ENCODE measurements around the gene VPS54. TPM values are rescaled to one million over a fixed set of nuclear protein-coding genes. Genes with fewer than 3 reads are reported as not detected.

Gene VPS54
- polyA plus RNA-seq, 1 of the 3 experiments (the other 2 are of a cell fraction): 5.3 TPM

- H4K20me1 ChIP-seq (ENCODE audit: insufficient read depth): no peaks in the 10 kb centered on the region
- no peaks in the 10 kb centered on the region for H3K27me3 ChIP-seq (ENCODE audit: insufficient read depth)
- no peaks in the 10 kb centered on the region for H3K9me2 ChIP-seq
- no peak overlapping the region for H3K9ac ChIP-seq
- no peak overlapping the region for H3K27ac ChIP-seq (ENCODE audit: low read depth in 2 of 2, low read length in 1 of 2)
- H3K36me3 ChIP-seq (replicated peaks in 1 of 2; ENCODE audit: control insufficient read depth in 1 of 2, insufficient read depth in 2 of 2, low read length in 1 of 2): peaks cover 3 to 6% of the 10 kb centered on the region in 2 experiments
- H2AFZ ChIP-seq (ENCODE audit: low read depth): no peak overlapping the region
- no peaks in the 10 kb centered on the region; the same call in 1 of the 2 replicates for H3K79me2 ChIP-seq (ENCODE audit: insufficient read depth)
- 85% methylated on average over 2 of the region's 7 CpGs for WGBS (ENCODE audit: low lambda C conversion rate)
- H3K4me3 ChIP-seq (ENCODE audit: low read depth in 2 of 2, low read length in 1 of 2): no peak overlapping the region
- no peaks in the 10 kb centered on the region for H3K9me3 ChIP-seq
- ChIA-PET POLR2A (no interaction called here), CTCF (interaction anchor here (1.4 kb wide), 1 partner anchor 9 kb away, joined by 3 read pairs; no protein-coding TSS in a partner anchor)
- H3K4me2 ChIP-seq: no peak overlapping the region
- H3F3A ChIP-seq (replicated peaks; ENCODE audit: insufficient read depth): peaks cover 3% of the 10 kb centered on the region
- no peaks in the 10 kb centered on the region for H3K4me1 ChIP-seq (ENCODE audit: control insufficient read depth in 1 of 2, insufficient read depth in 2 of 2, low read depth in 1 of 2, low read length in 1 of 2)
- no peak for DNase-seq
- TF ChIP-seq TAF1 (IDR thresholded peaks at IDR 0.05; ENCODE audit: borderline replicate concordance, low read depth, low read length) (no peak), MAX (IDR thresholded peaks at IDR 0.05; ENCODE audit: low read depth) (no peak), CHD2 (IDR thresholded peaks at IDR 0.05; ENCODE audit: low read length, partially characterized antibody) (no peak), FOSL2 (IDR thresholded peaks at IDR 0.05; ENCODE audit: borderline replicate concordance, low read depth) (no peak)
These were observed 92.4 kb downstream of the VPS54 start for GRCh38 chr2:63926815-63927214.

GRCh38 chr2:63914311-63914710 is 104.9 kb downstream of the VPS54 start:
- H3K9me2 ChIP-seq: no peaks in the 10 kb centered on the region
- no peaks in the 10 kb centered on the region for H3K79me2 ChIP-seq (ENCODE audit: insufficient read depth)
- H3K27me3 ChIP-seq (ENCODE audit: insufficient read depth): no peaks in the 10 kb centered on the region
- WGBS (ENCODE audit: low lambda C conversion rate): 93% methylated on average over 1 of the region's 1 CpG
- no peak overlapping the region for H3K9ac ChIP-seq
- H3K4me3 ChIP-seq (ENCODE audit: low read depth in 2 of 2, low read length in 1 of 2): no peak overlapping the region
- ChIA-PET POLR2A (no interaction called here), CTCF (interaction anchor here (1.1 kb wide), 1 partner anchor 23 kb away, joined by 3 read pairs; no protein-coding TSS in a partner anchor)
- no peaks in the 10 kb centered on the region for H3K4me1 ChIP-seq (ENCODE audit: control insufficient read depth in 1 of 2, insufficient read depth in 2 of 2, low read depth in 1 of 2, low read length in 1 of 2)
- no peak overlapping the region for H3K27ac ChIP-seq (ENCODE audit: low read depth in 2 of 2, low read length in 1 of 2)
- no peak overlapping the region for H2AFZ ChIP-seq (ENCODE audit: low read depth)
- no peaks in the 10 kb centered on the region for H3F3A ChIP-seq (replicated peaks; ENCODE audit: insufficient read depth)
- DNase-seq: no peak
- H3K4me2 ChIP-seq: no peak overlapping the region
- no peaks in the 10 kb centered on the region for H3K9me3 ChIP-seq
- no peaks in the 10 kb centered on the region for H4K20me1 ChIP-seq (ENCODE audit: insufficient read depth)
- peaks cover 64 to 80% of the 10 kb centered on the region in 2 experiments for H3K36me3 ChIP-seq (replicated peaks in 1 of 2; ENCODE audit: control insufficient read depth in 1 of 2, insufficient read depth in 2 of 2, low read length in 1 of 2)
- TF ChIP-seq POLR2AphosphoS5 (IDR thresholded peaks at IDR 0.05; ENCODE audit: low read depth, low read length) (no peak), TEAD4 (IDR thresholded peaks at IDR 0.05; ENCODE audit: borderline replicate concordance, insufficient read depth) (no peak), RFX5 (IDR thresholded peaks at IDR 0.05; ENCODE audit: low read length) (no peak), SIN3A (IDR thresholded peaks at IDR 0.05; ENCODE audit: borderline replicate concordance, low read depth, low read length) (no peak)

- Histone ChIP-seq H3K9me2 (no peaks in the 10 kb centered on the region), H3K4me1 (ENCODE audit: control insufficient read depth in 1 of 2, insufficient read depth in 2 of 2, low read depth in 1 of 2, low read length in 1 of 2) (no peaks in the 10 kb centered on the region), H4K20me1 (ENCODE audit: insufficient read depth) (no peaks in the 10 kb centered on the region), H3K4me2 (no peak overlapping the region), H3F3A (replicated peaks; ENCODE audit: insufficient read depth) (peaks cover 17% of the 10 kb centered on the region), H3K9ac (no peak overlapping the region), H3K27me3 (ENCODE audit: insufficient read depth) (no peaks in the 10 kb centered on the region), H3K9me3 (peaks cover 24% of the 10 kb centered on the region), H3K36me3 (replicated peaks in 1 of 2; ENCODE audit: control insufficient read depth in 1 of 2, insufficient read depth in 2 of 2, low read length in 1 of 2) (peaks cover 35 to 93% of the 10 kb centered on the region in 2 experiments), H2AFZ (ENCODE audit: low read depth) (no peak overlapping the region), H3K79me2 (ENCODE audit: insufficient read depth) (0 out of 2 replicates have a peak, but pooled peaks cover 3% of the 10 kb centered on the region), H3K4me3 (ENCODE audit: low read depth in 2 of 2, low read length in 1 of 2) (no peak overlapping the region), H3K27ac (ENCODE audit: low read depth in 2 of 2, low read length in 1 of 2) (no peak overlapping the region)
- DNase-seq: no peak
- ChIA-PET POLR2A (no interaction called here), CTCF (no interaction called here)
- WGBS (ENCODE audit: low lambda C conversion rate): 94% methylated on average over 2 of the region's 2 CpGs
- TF ChIP-seq TAF1 (IDR thresholded peaks at IDR 0.05; ENCODE audit: borderline replicate concordance, low read depth, low read length) (no peak), IRF3 (IDR thresholded peaks at IDR 0.05; ENCODE audit: low read depth, low read length) (no peak), PBX3 (IDR thresholded peaks at IDR 0.05) (no peak), ELF1 (IDR thresholded peaks at IDR 0.05) (no peak), POLR2AphosphoS5 (IDR thresholded peaks at IDR 0.05; ENCODE audit: low read depth, low read length) (no peak), FOXJ3 (CRISPR knock-in tag; IDR thresholded peaks at IDR 0.05) (no peak), RAD21 (IDR thresholded peaks at IDR 0.05; ENCODE audit: low read length) (no peak), USF2 (IDR thresholded peaks at IDR 0.05; ENCODE audit: borderline replicate concordance, low read depth, low read length) (no peak), TCF12 (IDR thresholded peaks at IDR 0.05) (no peak), RXRA (IDR thresholded peaks at IDR 0.05; ENCODE audit: borderline replicate concordance, low read depth) (no peak), EZH2phosphoT487 (IDR thresholded peaks at IDR 0.05; ENCODE audit: borderline replicate concordance, low read depth) (no peak), JUND (IDR thresholded peaks at IDR 0.05) (no peak), MAX (IDR thresholded peaks at IDR 0.05; ENCODE audit: low read depth) (no peak)
These were observed 116.2 kb downstream of the VPS54 start for GRCh38 chr2:63903003-63903402.
